K562 (cell line): ENCODE results near the gene CLEC18B. TPM values are rescaled to one million over a fixed set of nuclear protein-coding genes. Genes with fewer than 3 reads are reported as not detected.
A peak's percentile ranks its signal among the peaks of the same experiment; 100 is the strongest.
"Not testable (repeated sequence)": the region's sequence is repeated elsewhere in the genome, so short reads cannot be mapped to it uniquely, and the experiment has no call there.

ENCODE experiments used
- ATAC-seq: fragments of 200-7000 bp; cut with Tn5 transposase; 3 replicates; pipeline ENCODE4 v1.9.1; 2020; ENCODE audit warnings: moderate library complexity
- BruUV-seq: library from RNA; stranded (reverse); fragments of 400-500 nt; replicated peaks from 2 replicates; lab custom pipeline; 2021; lab: Mats Ljungman, UMichigan
- CTCF ChIA-PET: fragments of 300-600 bp; formaldehyde crosslinking; extraction: SDS; loops from one replicate; lab custom pipeline; 2021; ENCODE audit warnings: low intra/inter-chr PET ratio; lab: Yijun Ruan, JAX
- POLR2A ChIA-PET: fragments of 300-600, 350-650 bp; sonication (Branson Sonifier 250); formaldehyde crosslinking; extraction: SDS; loops from one replicate; lab custom pipeline; 2021; ENCODE audit warnings: antibody characterized with exemption, inconsistent platforms; lab: Yijun Ruan, JAX
- DNase-seq, 4 experiments: peaks; one replicate each; pipeline versions ENCODE4 v3.0.0 to v3.0.0-alpha.2; 2011 to 2018; ENCODE audit warnings: low spot score in 3 of 4, mixed read lengths in 3 of 4; ENCODE audit errors: extremely low read depth in 1 of 4
- FAIRE-seq: peaks from 2 replicates; lab custom pipeline; 2011; peaks lifted over from hg19 to GRCh38; lab: Jason Lieb, UNC
- H2AFZ ChIP-seq: 2 replicates; pipeline ENCODE4 v1.6.0; 2011; ENCODE audit warnings: low read depth, low read length, control low read depth, inconsistent platforms
- H3K27ac ChIP-seq: fragments of 200-600 bp; 3 replicates; pipeline ENCODE4 v1.8.0; 2011; ENCODE audit warnings: low read depth, mild to moderate bottlenecking, control low read depth, inconsistent platforms, low read length, moderate library complexity, mixed read lengths; ENCODE audit errors: extremely low read depth
- H3K27me3 ChIP-seq, 2 experiments: fragments of 300-600 bp in 1 of 2; 2 replicates in 1 of 2; 3 replicates in 1 of 2; pipeline versions ENCODE4 v1.6.0 to v1.8.0; 2011; ENCODE audit warnings: inconsistent platforms in 2 of 2, low read length in 2 of 2, mild to moderate bottlenecking in 1 of 2, mixed read lengths in 1 of 2, moderate library complexity in 1 of 2; ENCODE audit not compliant: control insufficient read depth in 2 of 2, insufficient read depth in 2 of 2
- H3K36me3 ChIP-seq: fragments of 300-600 bp; 3 replicates; pipeline ENCODE4 v1.8.0; 2011; ENCODE audit warnings: mild to moderate bottlenecking, low read length, inconsistent platforms; ENCODE audit not compliant: control insufficient read depth, insufficient read depth
- H3K4me1 ChIP-seq, 2 experiments: fragments of 200-600 bp in 1 of 2; replicated peaks in 1 of 2; 2 replicates in 1 of 2; 3 replicates in 1 of 2; pipeline versions ENCODE4 v1.5.1 to v1.8.0; 2011; ENCODE audit warnings: inconsistent platforms in 2 of 2, low read length in 2 of 2, mild to moderate bottlenecking in 1 of 2, mixed read lengths in 1 of 2, moderate library complexity in 1 of 2; ENCODE audit not compliant: control insufficient read depth in 2 of 2, insufficient read depth in 2 of 2
- H3K4me2 ChIP-seq: 2 replicates; pipeline ENCODE4 v1.6.1; 2011; ENCODE audit warnings: low read length, control low read depth, inconsistent platforms, mixed read lengths; ENCODE audit not compliant: insufficient read depth
- H3K4me3 ChIP-seq: fragments of 200-600 bp; sonication (generic), shearing (Covaris generic); 2 replicates; pipeline ENCODE4 v1.5.1; 2016; ENCODE audit warnings: control low read depth, inconsistent platforms
- H3K79me2 ChIP-seq: fragments of 200-600 bp; 3 replicates; pipeline ENCODE4 v1.8.0; 2011; ENCODE audit warnings: low read length, inconsistent platforms; ENCODE audit not compliant: control insufficient read depth, insufficient read depth
- H3K9ac ChIP-seq, 2 experiments: 2 replicates each; pipeline versions ENCODE4 v1.6.0 to v1.6.1; 2011; ENCODE audit warnings: low read depth in 2 of 2, low read length in 2 of 2, control low read depth in 1 of 2, inconsistent platforms in 1 of 2, mild to moderate bottlenecking in 1 of 2, mixed read lengths in 1 of 2; ENCODE audit not compliant: insufficient read depth in 1 of 2
- H3K9me1 ChIP-seq: one replicate; pipeline ENCODE4 v1.6.0; 2011; ENCODE audit warnings: inconsistent platforms, mild to moderate bottlenecking, low read length, moderate library complexity; ENCODE audit not compliant: control insufficient read depth, insufficient read depth
- H3K9me3 ChIP-seq: replicated peaks from 2 replicates; pipeline ENCODE4 v1.5.1; 2011; ENCODE audit warnings: low read depth, low read length, inconsistent platforms; ENCODE audit not compliant: control insufficient read depth, insufficient read depth
- H4K20me1 ChIP-seq: replicated peaks from 2 replicates; pipeline ENCODE4 v1.6.1; 2011; ENCODE audit warnings: low read length, inconsistent platforms, mixed read lengths; ENCODE audit not compliant: control insufficient read depth, insufficient read depth
- CXXC5 ChIP-seq: fragments of 250-450 bp; sonication (Bioruptor Pico); IDR thresholded peaks from 2 replicates; pipeline ENCODE4 v1.8.0; 2022; ENCODE audit warnings: inconsistent platforms, mild to moderate bottlenecking, moderate library complexity
- E2F6 ChIP-seq, 2 experiments: IDR thresholded peaks; 2 replicates each; pipeline ENCODE4 v1.6.1; 2011; ENCODE audit warnings: borderline replicate concordance in 1 of 2, control low read depth in 1 of 2, low read depth in 1 of 2, low read length in 1 of 2, mild to moderate bottlenecking in 1 of 2, mixed read lengths in 1 of 2, moderate library complexity in 1 of 2; ENCODE audit not compliant: insufficient read depth in 1 of 2, insufficient read length in 1 of 2, poor library complexity in 1 of 2, severe bottlenecking in 1 of 2; ENCODE audit errors: extremely low read depth in 1 of 2
- EGR1 ChIP-seq: fragments of 450-650 bp; conservative IDR thresholded peaks from 2 replicates; pipeline ENCODE4 v1.6.1; 2017; ENCODE audit warnings: mild to moderate bottlenecking
- EP400 ChIP-seq: fragments of 450-650 bp; IDR thresholded peaks from 2 replicates; pipeline ENCODE4 v1.6.1; 2017; ENCODE audit warnings: antibody characterized with exemption, mild to moderate bottlenecking, moderate library complexity
- FOXJ2 ChIP-seq: fragments of 200-800 bp; sonication (Bioruptor generic); IDR thresholded peaks from 2 replicates; pipeline ENCODE4 v1.6.1; 2016; ENCODE audit warnings: missing genetic modification characterization, missing compliant biosample characterization
- JUN ChIP-seq, 2 experiments: sonication (generic) in 1 of 2; formaldehyde crosslinking in 1 of 2; IDR thresholded peaks; 2 replicates each; pipeline versions ENCODE4 v1.6.1 to v1.8.0; 2012 to 2022; ENCODE audit warnings: borderline replicate concordance in 2 of 2, mild to moderate bottlenecking in 2 of 2, improper control_type of control experiment in 1 of 2, low read depth in 1 of 2, low read length in 1 of 2, missing genetic modification reagents in 1 of 2
- RBM25 ChIP-seq: fragments of 200-400 bp; formaldehyde crosslinking; IDR thresholded peaks from 2 replicates; pipeline ENCODE4 v1.6.1; 2018; ENCODE audit warnings: low read length, low read depth, moderate library complexity; ENCODE audit not compliant: severe bottlenecking
- SMAD4 ChIP-seq: fragments of 250-450 bp; sonication (Bioruptor Pico); conservative IDR thresholded peaks from 2 replicates; pipeline ENCODE4 v1.8.0; 2021; ENCODE audit warnings: inconsistent platforms, mild to moderate bottlenecking, moderate library complexity
- SP1 ChIP-seq: sonication (generic); formaldehyde crosslinking; IDR thresholded peaks from 2 replicates; pipeline ENCODE4 v1.8.1; 2022; ENCODE audit warnings: mild to moderate bottlenecking, missing genetic modification reagents
- YY1 ChIP-seq, 3 experiments: IDR thresholded peaks; 2 replicates each; pipeline ENCODE4 v1.6.1; 2011; ENCODE audit warnings: low read length in 2 of 3, mild to moderate bottlenecking in 2 of 3, moderate library complexity in 2 of 3, borderline replicate concordance in 1 of 3, control low read depth in 1 of 3, low read depth in 1 of 3; ENCODE audit not compliant: insufficient read depth in 3 of 3, insufficient replicate concordance in 2 of 3, control insufficient read depth in 1 of 3, insufficient read length in 1 of 3; ENCODE audit errors: extremely low read depth in 1 of 3
- ZBTB11 ChIP-seq, 3 experiments: fragments of 200-800 bp in 1 of 3; fragments of 250-450 bp in 1 of 3; fragments of 450-650 bp in 1 of 3; sonication (Bioruptor Pico) in 1 of 3; sonication (Bioruptor generic) in 1 of 3; formaldehyde crosslinking in 1 of 3; IDR thresholded peaks; 2 replicates each; pipeline versions ENCODE4 v1.6.1 to v1.8.0; 2016 to 2022; ENCODE audit warnings: mild to moderate bottlenecking in 2 of 3, missing genetic modification characterization in 2 of 3, missing compliant biosample characterization in 1 of 3, moderate library complexity in 1 of 3
- WGBS: fragments of 100-300 bp; shearing (Covaris generic); methylation state at CpG from one replicate; pipeline ENCODE4 v1.1.6; 2016; ENCODE audit warnings: low coverage, mixed read lengths; ENCODE audit not compliant: insufficient coverage; ENCODE audit errors: missing lambda C conversion rate; 5-methylcytosine and 5-hydroxymethylcytosine counted together
- in situ Hi-C: fragments of 300-500 bp; cut with MboI; formaldehyde crosslinking; loops from 4 replicates; pipeline ENCODE4 v1.15.0; 2018; ENCODE audit warnings: inconsistent platforms, mixed read lengths
- intact Hi-C: fragments of 100-400 bp; cut with micrococcal nuclease; formaldehyde crosslinking; loops from 2 replicates; pipeline ENCODE4 v1.14.2; 2022
- polyA plus RNA-seq, 8 experiments: library from polyadenylated mRNA; depleted of rRNA in 4 of 8; stranded (reverse) in 5 of 8; unstranded in 3 of 8; fragments of >200 nt; fragmentation: Nextera tagmentation in 2 of 8; fragmentation: Illumina TruSeq in 1 of 8; extraction: Ambion mirVana in 2 of 8; extraction: Trizol in 1 of 8; gene quantifications; 2 replicates each; pipeline versions ENCODE4 v1.2.1 to v1.2.3, GENCODE V29; 2011 to 2014; ENCODE audit warnings: inconsistent platforms in 1 of 8, missing spikeins in 1 of 8
- total RNA-seq, 7 experiments: library from RNA; depleted of rRNA in 6 of 7; stranded (reverse); fragments of >200 nt in 6 of 7; fragmentation: Illumina TruSeq in 2 of 7; extraction: Trizol in 2 of 7; gene quantifications; 2 replicates each; pipeline versions ENCODE4 v1.2.1 to v1.2.3, GENCODE V29; 2011 to 2021; ENCODE audit warnings: low replicate concordance in 1 of 7

Gene CLEC18B
- total and polyA plus RNA-seq, 9 of the 15 experiments (the other 6 are each of a cell fraction or from before 2014, with no cell fraction given): 0.23 to 7.6 (median 3.5) TPM

GRCh38 chr16:74368002-74368911 is 53.0 kb downstream of the CLEC18B start:
- BruUV-seq: TSS peak; percentile 97
- CTCF ChIA-PET; H3K9me1 ChIP-seq; intact Hi-C loops; in situ Hi-C loops; H3K27me3 ChIP-seq; H3K9me3 ChIP-seq; H4K20me1 ChIP-seq; POLR2A ChIA-PET; H3K4me1 ChIP-seq; TF ChIP-seq JUN (CRISPR knock-in tag; IDR thresholded peaks at IDR 0.05; ENCODE audit: borderline replicate concordance): not testable (repeated sequence)
- under 1% methylated on average over 50 of the region's 81 CpGs for WGBS
- Histone ChIP-seq H3K4me2 (peak overlapping the region; percentile 82), H2AFZ (peak overlapping the region; percentile 93), H3K27ac (peak overlapping the region; percentile 68), H3K36me3 (peaks cover 12% of the 10 kb centered on the region; the same call in 2 of the 3 replicates), H3K79me2 (peaks cover 26% of the 10 kb centered on the region), H3K4me3 (peak overlapping the region; percentile 62), H3K9ac (peak overlapping the region; percentile 71 to 92; a peak in 3 of 4 replicates)
- FAIRE-seq (peak; percentile 87), ATAC-seq (peak; percentile 92), DNase-seq (peak; percentile 94 to 96 (median 94))
- peak in 1 of 3 experiments; percentile 35 for TF ChIP-seq YY1 (IDR thresholded peaks at IDR 0.05; ENCODE audit: borderline replicate concordance in 1 of 3, control insufficient read depth in 1 of 3, extremely low read depth in 1 of 3, insufficient read depth in 3 of 3, insufficient read length in 1 of 3, insufficient replicate concordance in 2 of 3, low read depth in 1 of 3, low read length in 2 of 3)
- TF ChIP-seq FOXJ2: 0 out of 2 replicates have a peak, but pooled peaks have one; percentile 27
- TF ChIP-seq EP400: peak; percentile 70; the same call in 1 of the 2 replicates
- peak; percentile 60 for TF ChIP-seq SMAD4 (CRISPR knock-in tag)
- peak; percentile 91 for TF ChIP-seq EGR1
- peak in 1 of 3 experiments; percentile 34; a peak in 2 of 6 replicates for TF ChIP-seq ZBTB11 (CRISPR knock-in tag; IDR thresholded peaks at IDR 0.05)
- TF ChIP-seq CXXC5 (CRISPR knock-in tag): peak; percentile 99
- TF ChIP-seq JUN (IDR thresholded peaks at IDR 0.05; ENCODE audit: borderline replicate concordance, low read depth, low read length): 0 out of 2 replicates have a peak, but pooled peaks have one; percentile 38
- peak; percentile 57 to 86 for TF ChIP-seq E2F6 (IDR thresholded peaks at IDR 0.05; ENCODE audit: borderline replicate concordance in 1 of 2, extremely low read depth in 1 of 2, insufficient read depth in 1 of 2, insufficient read length in 1 of 2, low read depth in 1 of 2, low read length in 1 of 2, poor library complexity in 1 of 2, severe bottlenecking in 1 of 2)
- TF ChIP-seq SP1: peak; percentile 73
- peak; percentile 53 for TF ChIP-seq RBM25
